Measurements from ENCODE around the gene ZNF561. TPM values are rescaled to one million over a fixed set of nuclear protein-coding genes. Genes with fewer than 3 reads are reported as not detected.
"Not testable (repeated sequence)": the region's sequence is repeated elsewhere in the genome, so short reads cannot be mapped to it uniquely, and the experiment has no call there.

The ZNF561 gene
- total and polyA plus RNA-seq, 4 donors, result 17.0 to 53.2 (median 26.3) TPM

DNA sequence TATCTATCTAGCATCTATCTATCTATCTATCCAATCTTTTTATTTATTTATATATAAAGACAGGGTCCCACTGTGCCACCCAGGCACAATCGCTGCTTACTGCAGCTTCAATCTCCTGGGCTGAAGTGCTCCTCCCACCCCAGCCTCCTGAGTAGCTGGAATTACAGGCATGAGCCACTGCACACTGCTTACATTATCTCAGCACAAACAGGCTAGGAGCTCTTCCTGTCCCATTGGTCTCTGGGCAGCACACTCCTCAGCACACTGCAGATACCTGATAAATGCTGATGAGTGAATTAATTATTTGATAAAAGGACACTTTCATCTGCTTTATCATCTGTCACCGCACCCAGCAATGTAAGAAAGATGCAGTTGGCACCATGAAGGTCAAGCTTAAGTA is 37.7 kb upstream of the ZNF561 start:
- 83 to 85% methylated on average over 2 of the region's 2 CpGs for WGBS, 2 donors
- peaks cover 0 to 4% (median 0%) of the 10 kb centered on the region in 5 donors for H3K4me1 ChIP-seq (ENCODE audit: control insufficient read depth in 5 of 5, insufficient read depth in 5 of 5, low read length in 5 of 5)

DNA sequence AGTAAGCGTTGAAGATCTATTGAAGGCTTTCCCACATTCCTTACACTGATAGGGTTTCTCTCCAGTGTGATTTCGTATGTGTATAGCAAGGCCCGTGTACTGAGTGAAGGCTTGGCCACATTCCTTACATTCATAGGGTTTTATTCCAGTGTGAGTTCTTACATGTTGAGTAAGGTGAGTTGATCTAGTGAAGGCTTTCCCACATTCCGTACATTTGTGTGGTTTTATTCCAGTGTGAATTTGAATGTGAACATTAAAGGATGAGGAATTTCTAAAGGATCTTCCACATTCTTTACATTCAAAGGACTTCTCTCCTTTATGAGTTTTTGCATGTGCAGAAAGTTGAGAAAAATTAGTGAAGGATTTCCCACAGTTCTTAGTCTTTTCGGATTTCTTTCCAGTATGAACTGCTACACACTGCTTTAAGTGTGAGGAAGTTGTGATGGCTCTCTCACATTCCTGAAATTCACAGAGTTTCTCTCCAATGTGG is 32.1 kb upstream of the ZNF561 start:
- 96 to 98% methylated on average over 5 of the region's 5 CpGs for WGBS, 2 donors
- H3K4me1 ChIP-seq (ENCODE audit: control insufficient read depth in 5 of 5, insufficient read depth in 5 of 5, low read length in 5 of 5); H3K9ac ChIP-seq (ENCODE audit: insufficient read depth in 1 of 2, low read length in 2 of 2); H3K27ac ChIP-seq (ENCODE audit: low read depth in 1 of 2, low read length in 1 of 2); DNase-seq; H3K4me3 ChIP-seq; ATAC-seq (ENCODE audit: insufficient read depth, low FRiP score); H3K27me3 ChIP-seq (ENCODE audit: control insufficient read depth in 3 of 3, insufficient read depth in 3 of 3, low read length in 2 of 3): not testable (repeated sequence)
- peaks cover 0 to 31% (median 26%) of the 10 kb centered on the region in 4 donors for H3K9me3 ChIP-seq (ENCODE audit: control insufficient read depth in 4 of 4, insufficient read depth in 3 of 4, low read length in 3 of 4)
- peaks cover 44 to 64% (median 59%) of the 10 kb centered on the region in 4 donors for H3K36me3 ChIP-seq (ENCODE audit: control insufficient read depth in 4 of 4, insufficient read depth in 4 of 4, low read length in 4 of 4)

More for the DNA sequence above, 37.7 kb upstream of the ZNF561 start:
- Histone ChIP-seq H3K36me3 (ENCODE audit: control insufficient read depth in 4 of 4, insufficient read depth in 4 of 4, low read length in 4 of 4) (peaks cover 26 to 35% (median 32%) of the 10 kb centered on the region in 4 donors), H3K27me3 (ENCODE audit: control insufficient read depth in 3 of 3, insufficient read depth in 3 of 3, low read length in 2 of 3) (no peaks in the 10 kb centered on the region), H3K9me3 (ENCODE audit: control insufficient read depth in 4 of 4, insufficient read depth in 3 of 4, low read length in 3 of 4) (peaks cover 0 to 22% (median 10%) of the 10 kb centered on the region in 4 donors), H3K9ac (ENCODE audit: insufficient read depth in 1 of 2, low read length in 2 of 2) (no peak overlapping the region), H3K27ac (ENCODE audit: low read depth in 1 of 2, low read length in 1 of 2) (no peak overlapping the region), H3K4me3 (no peak overlapping the region)
- DNase-seq, result no peak
- ATAC-seq (ENCODE audit: insufficient read depth, low FRiP score), result no peak
- TF ChIP-seq, protein P1, sequence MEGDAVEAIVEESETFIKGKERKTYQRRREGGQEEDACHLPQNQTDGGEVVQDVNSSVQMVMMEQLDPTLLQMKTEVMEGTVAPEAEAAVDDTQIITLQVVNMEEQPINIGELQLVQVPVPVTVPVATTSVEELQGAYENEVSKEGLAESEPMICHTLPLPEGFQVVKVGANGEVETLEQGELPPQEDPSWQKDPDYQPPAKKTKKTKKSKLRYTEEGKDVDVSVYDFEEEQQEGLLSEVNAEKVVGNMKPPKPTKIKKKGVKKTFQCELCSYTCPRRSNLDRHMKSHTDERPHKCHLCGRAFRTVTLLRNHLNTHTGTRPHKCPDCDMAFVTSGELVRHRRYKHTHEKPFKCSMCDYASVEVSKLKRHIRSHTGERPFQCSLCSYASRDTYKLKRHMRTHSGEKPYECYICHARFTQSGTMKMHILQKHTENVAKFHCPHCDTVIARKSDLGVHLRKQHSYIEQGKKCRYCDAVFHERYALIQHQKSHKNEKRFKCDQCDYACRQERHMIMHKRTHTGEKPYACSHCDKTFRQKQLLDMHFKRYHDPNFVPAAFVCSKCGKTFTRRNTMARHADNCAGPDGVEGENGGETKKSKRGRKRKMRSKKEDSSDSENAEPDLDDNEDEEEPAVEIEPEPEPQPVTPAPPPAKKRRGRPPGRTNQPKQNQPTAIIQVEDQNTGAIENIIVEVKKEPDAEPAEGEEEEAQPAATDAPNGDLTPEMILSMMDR (IDR thresholded peaks at IDR 0.05; ENCODE audit: control extremely low read depth, extremely low read depth), result no peak

- ATAC-seq (ENCODE audit: insufficient read depth, low FRiP score); H3K27me3 ChIP-seq (ENCODE audit: control insufficient read depth in 3 of 3, insufficient read depth in 3 of 3, low read length in 2 of 3); H3K9ac ChIP-seq (ENCODE audit: insufficient read depth in 1 of 2, low read length in 2 of 2); H3K4me3 ChIP-seq; H3K27ac ChIP-seq (ENCODE audit: low read depth in 1 of 2, low read length in 1 of 2); DNase-seq; H3K4me1 ChIP-seq (ENCODE audit: control insufficient read depth in 5 of 5, insufficient read depth in 5 of 5, low read length in 5 of 5): not testable (repeated sequence)
- H3K36me3 ChIP-seq (ENCODE audit: control insufficient read depth in 4 of 4, insufficient read depth in 4 of 4, low read length in 4 of 4), result peaks cover 38 to 65% (median 57%) of the 10 kb centered on the region in 4 donors
- peaks cover 0 to 31% (median 24%) of the 10 kb centered on the region in 4 donors for H3K9me3 ChIP-seq (ENCODE audit: control insufficient read depth in 4 of 4, insufficient read depth in 3 of 4, low read length in 3 of 4)
- WGBS, 2 donors, result 95 to 96% methylated on average over 3 of the region's 3 CpGs
Observed at GRCh38 chr19:9651464-9651863, 30.4 kb upstream of the ZNF561 start.

DNA sequence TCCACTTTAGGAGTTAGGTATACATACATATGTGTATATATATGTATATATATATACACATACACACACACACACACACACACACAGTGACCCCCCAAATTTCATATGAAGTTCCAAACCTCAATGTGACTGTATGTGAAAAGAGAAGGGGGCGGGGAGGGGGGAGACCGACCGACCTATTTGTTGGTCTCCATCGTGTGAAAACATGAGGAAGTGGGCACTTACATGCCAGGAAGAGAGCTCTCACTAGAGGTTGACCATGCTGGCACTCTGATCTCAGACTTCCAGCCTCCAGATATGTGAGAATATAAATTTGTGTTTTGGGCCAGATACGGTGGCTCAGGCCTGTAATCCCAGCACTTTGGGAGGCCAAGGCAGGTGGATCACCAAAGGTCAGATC is 29.3 kb upstream of the ZNF561 start:
- no peak overlapping the region for H3K4me3 ChIP-seq

More for the DNA sequence above, 29.3 kb upstream of the ZNF561 start:
- no peak overlapping the region for H3K9ac ChIP-seq (ENCODE audit: insufficient read depth in 1 of 2, low read length in 2 of 2)
- DNase-seq (no peak), ATAC-seq (ENCODE audit: insufficient read depth, low FRiP score) (no peak)
- H3K27me3 ChIP-seq (ENCODE audit: control insufficient read depth in 3 of 3, insufficient read depth in 3 of 3, low read length in 2 of 3), result no peaks in the 10 kb centered on the region
- H3K9me3 ChIP-seq (ENCODE audit: control insufficient read depth in 4 of 4, insufficient read depth in 3 of 4, low read length in 3 of 4), result peaks cover 0 to 30% (median 21%) of the 10 kb centered on the region in 4 donors
- 82 to 87% methylated on average over 5 of the region's 5 CpGs for WGBS, 2 donors
- H3K36me3 ChIP-seq (ENCODE audit: control insufficient read depth in 4 of 4, insufficient read depth in 4 of 4, low read length in 4 of 4), result peaks cover 35 to 57% (median 48%) of the 10 kb centered on the region in 4 donors
- TF ChIP-seq, protein P1 (IDR thresholded peaks at IDR 0.05; ENCODE audit: control extremely low read depth, extremely low read depth), result no peak
- H3K27ac ChIP-seq (ENCODE audit: low read depth in 1 of 2, low read length in 1 of 2), result no peak overlapping the region
- no peaks in the 10 kb centered on the region for H3K4me1 ChIP-seq (ENCODE audit: control insufficient read depth in 5 of 5, insufficient read depth in 5 of 5, low read length in 5 of 5)

Measured in lung (tissue), 12 donors.